DOHH2 (cell line): ENCODE results near the gene DGAT2L6.

Experiments
- H3F3A ChIP-seq: fragments of 200-600 bp; sonication (generic), shearing (Covaris generic); 2 replicates; pipeline ENCODE4 v1.6.0; 2016; ENCODE audit warnings: antibody characterized with exemption, mild to moderate bottlenecking; ENCODE audit not compliant: control insufficient read depth, insufficient read depth
- H3K27ac ChIP-seq: fragments of 200-600 bp; sonication (generic); 2 replicates; pipeline ENCODE4 v1.5.1; 2014; ENCODE audit warnings: low read depth, mild to moderate bottlenecking, low read length, moderate library complexity
- H3K27me3 ChIP-seq: fragments of 200-600 bp; sonication (generic); 2 replicates; pipeline ENCODE4 v1.6.1; 2014; ENCODE audit warnings: mild to moderate bottlenecking, low read length, mixed read lengths; ENCODE audit not compliant: control insufficient read depth
- H3K36me3 ChIP-seq: fragments of 200-600 bp; sonication (generic); 2 replicates; pipeline ENCODE4 v1.6.1; 2014; ENCODE audit warnings: mild to moderate bottlenecking, low read length, moderate library complexity, mixed read lengths; ENCODE audit not compliant: control insufficient read depth
- H3K4me1 ChIP-seq: fragments of 200-600 bp; sonication (generic); 2 replicates; pipeline ENCODE4 v1.6.1; 2014; ENCODE audit warnings: mild to moderate bottlenecking, low read length, mixed read lengths; ENCODE audit not compliant: control insufficient read depth
- H3K4me2 ChIP-seq: fragments of 200-600 bp; sonication (generic); 2 replicates; pipeline ENCODE4 v1.6.0; 2014; ENCODE audit warnings: mild to moderate bottlenecking, low read length, moderate library complexity
- H3K4me3 ChIP-seq: fragments of 200-600 bp; sonication (generic); 2 replicates; pipeline ENCODE4 v1.5.1; 2014; ENCODE audit warnings: mild to moderate bottlenecking, low read length, mixed read lengths
- H3K79me2 ChIP-seq: fragments of 200-600 bp; sonication (generic); 2 replicates; pipeline ENCODE4 v1.6.1; 2014; ENCODE audit warnings: mild to moderate bottlenecking, low read length, mixed read lengths; ENCODE audit not compliant: control insufficient read depth
- H3K9me2 ChIP-seq: fragments of 200-600 bp; sonication (generic); replicated peaks from 2 replicates; pipeline ENCODE4 v1.6.1; 2014; ENCODE audit warnings: mild to moderate bottlenecking, low read length, mixed read lengths; ENCODE audit not compliant: control insufficient read depth
- H3K9me3 ChIP-seq: fragments of 200-600 bp; sonication (generic); 2 replicates; pipeline ENCODE4 v1.6.1; 2014; ENCODE audit warnings: antibody characterized with exemption, low read length, mixed read lengths; ENCODE audit not compliant: control insufficient read depth, insufficient read depth
- H4K20me1 ChIP-seq: fragments of 200-600 bp; sonication (generic); 2 replicates; pipeline ENCODE4 v1.6.0; 2014; ENCODE audit warnings: low read depth, mild to moderate bottlenecking, antibody characterized with exemption, low read length, moderate library complexity; ENCODE audit not compliant: control insufficient read depth, insufficient read depth
- EZH2phosphoT487 ChIP-seq: fragments of 200-600 bp; sonication (generic); IDR thresholded peaks from 2 replicates; pipeline ENCODE4 v1.6.1; 2017; ENCODE audit warnings: borderline replicate concordance, mild to moderate bottlenecking, antibody characterized with exemption, low read length, moderate library complexity, mixed read lengths
- TF ChIP-seq, protein P1 (sequence below): fragments of 200-600 bp; sonication (generic); IDR thresholded peaks from one replicate; pipeline ENCODE4 v1.5.1; 2014; ENCODE audit warnings: antibody characterized with exemption, mild to moderate bottlenecking, low read depth, low read length; ENCODE audit not compliant: poor library complexity, severe bottlenecking

DGAT2L6 gene, protein sequence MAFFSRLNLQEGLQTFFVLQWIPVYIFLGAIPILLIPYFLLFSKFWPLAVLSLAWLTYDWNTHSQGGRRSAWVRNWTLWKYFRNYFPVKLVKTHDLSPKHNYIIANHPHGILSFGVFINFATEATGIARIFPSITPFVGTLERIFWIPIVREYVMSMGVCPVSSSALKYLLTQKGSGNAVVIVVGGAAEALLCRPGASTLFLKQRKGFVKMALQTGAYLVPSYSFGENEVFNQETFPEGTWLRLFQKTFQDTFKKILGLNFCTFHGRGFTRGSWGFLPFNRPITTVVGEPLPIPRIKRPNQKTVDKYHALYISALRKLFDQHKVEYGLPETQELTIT

DNA sequence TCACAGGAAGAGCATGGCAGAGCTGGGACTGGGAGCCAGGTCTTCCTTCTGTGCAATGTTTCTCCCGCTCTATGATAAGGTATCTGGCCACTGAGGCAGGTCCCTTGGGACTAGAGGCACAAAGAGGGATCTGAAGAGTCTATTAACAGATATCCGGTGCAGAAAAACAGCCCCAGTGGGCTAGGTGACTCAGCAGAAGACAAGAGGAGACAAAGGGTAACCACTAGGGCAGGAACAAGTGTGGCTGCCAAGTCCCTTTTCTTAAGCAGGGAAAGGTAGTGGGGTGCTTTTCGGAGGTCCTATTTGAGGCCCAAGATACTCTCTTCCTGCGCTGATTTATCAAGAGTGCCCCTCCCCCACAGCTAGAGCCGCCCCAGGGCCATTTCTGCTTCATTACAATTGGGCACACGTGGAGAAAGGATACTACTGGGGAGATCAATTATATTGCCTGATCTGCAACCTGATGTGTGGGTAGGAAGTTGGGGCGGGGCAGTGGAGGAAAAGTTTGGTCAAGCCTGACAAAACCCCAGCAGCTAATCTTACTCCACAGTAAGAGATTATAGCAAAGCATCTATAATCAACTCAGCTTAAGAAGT lies at the start of gene DGAT2L6:
DGAT2L6 (plus strand) TSS at position 546 of the 596 bp plus-strand sequence. CDS start 100 bp downstream, outside the sequence.
- no peaks in the 10 kb centered on the region for H3K79me2 ChIP-seq
- H3K27me3 ChIP-seq, result no peaks in the 10 kb centered on the region
- no peaks in the 10 kb centered on the region for H3F3A ChIP-seq
- H4K20me1 ChIP-seq, result no peaks in the 10 kb centered on the region
- H3K4me1 ChIP-seq, result peaks cover 22% of the 10 kb centered on the region
- no peaks in the 10 kb centered on the region for H3K9me3 ChIP-seq
- TF ChIP-seq, protein P1, sequence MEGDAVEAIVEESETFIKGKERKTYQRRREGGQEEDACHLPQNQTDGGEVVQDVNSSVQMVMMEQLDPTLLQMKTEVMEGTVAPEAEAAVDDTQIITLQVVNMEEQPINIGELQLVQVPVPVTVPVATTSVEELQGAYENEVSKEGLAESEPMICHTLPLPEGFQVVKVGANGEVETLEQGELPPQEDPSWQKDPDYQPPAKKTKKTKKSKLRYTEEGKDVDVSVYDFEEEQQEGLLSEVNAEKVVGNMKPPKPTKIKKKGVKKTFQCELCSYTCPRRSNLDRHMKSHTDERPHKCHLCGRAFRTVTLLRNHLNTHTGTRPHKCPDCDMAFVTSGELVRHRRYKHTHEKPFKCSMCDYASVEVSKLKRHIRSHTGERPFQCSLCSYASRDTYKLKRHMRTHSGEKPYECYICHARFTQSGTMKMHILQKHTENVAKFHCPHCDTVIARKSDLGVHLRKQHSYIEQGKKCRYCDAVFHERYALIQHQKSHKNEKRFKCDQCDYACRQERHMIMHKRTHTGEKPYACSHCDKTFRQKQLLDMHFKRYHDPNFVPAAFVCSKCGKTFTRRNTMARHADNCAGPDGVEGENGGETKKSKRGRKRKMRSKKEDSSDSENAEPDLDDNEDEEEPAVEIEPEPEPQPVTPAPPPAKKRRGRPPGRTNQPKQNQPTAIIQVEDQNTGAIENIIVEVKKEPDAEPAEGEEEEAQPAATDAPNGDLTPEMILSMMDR, result no peak
- TF ChIP-seq EZH2phosphoT487, result no peak
- no peak within 1 kb of the TSS for H3K27ac ChIP-seq
- peak within 1 kb of the TSS; percentile 61 for H3K4me2 ChIP-seq
- H3K9me2 ChIP-seq, result no peaks in the 10 kb centered on the region
- H3K36me3 ChIP-seq, result no peaks in the 10 kb centered on the region
- peak within 1 kb of the TSS; percentile 35 for H3K4me3 ChIP-seq

DNA sequence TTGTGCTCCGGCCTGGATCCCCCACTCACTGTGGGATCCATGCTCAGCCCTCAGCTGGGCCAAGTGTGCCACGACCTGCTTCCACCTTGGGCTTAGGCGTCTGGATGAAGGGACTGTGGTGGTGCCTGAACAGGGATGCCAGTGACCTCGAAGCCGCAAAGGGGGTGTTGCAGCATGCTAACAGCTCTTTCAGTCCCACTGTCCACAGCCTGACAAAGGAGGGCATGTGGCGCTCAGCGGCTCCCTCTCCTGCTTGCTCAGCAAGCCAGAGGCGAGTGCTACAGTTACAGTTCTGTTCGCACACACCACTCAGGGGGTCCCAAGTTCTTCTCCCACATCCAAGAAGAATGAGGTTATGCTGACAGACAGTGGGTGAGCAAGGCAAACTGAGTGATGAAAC lies 49.2 kb upstream of the DGAT2L6 start:
- no peaks in the 10 kb centered on the region for H3K79me2 ChIP-seq
- no peak overlapping the region for H3K27ac ChIP-seq
- H3K4me2 ChIP-seq, result no peak overlapping the region
- H3K9me3 ChIP-seq, result no peaks in the 10 kb centered on the region
- H4K20me1 ChIP-seq, result no peaks in the 10 kb centered on the region
- peaks cover 5% of the 10 kb centered on the region; the same call in 1 of the 2 replicates for H3F3A ChIP-seq
- peaks cover 8% of the 10 kb centered on the region for H3K4me1 ChIP-seq
- no peak overlapping the region for H3K4me3 ChIP-seq
- H3K9me2 ChIP-seq, result no peaks in the 10 kb centered on the region
- TF ChIP-seq, protein P1, result no peak
- no peak for TF ChIP-seq EZH2phosphoT487
- no peaks in the 10 kb centered on the region for H3K36me3 ChIP-seq
- H3K27me3 ChIP-seq, result no peaks in the 10 kb centered on the region

DNA sequence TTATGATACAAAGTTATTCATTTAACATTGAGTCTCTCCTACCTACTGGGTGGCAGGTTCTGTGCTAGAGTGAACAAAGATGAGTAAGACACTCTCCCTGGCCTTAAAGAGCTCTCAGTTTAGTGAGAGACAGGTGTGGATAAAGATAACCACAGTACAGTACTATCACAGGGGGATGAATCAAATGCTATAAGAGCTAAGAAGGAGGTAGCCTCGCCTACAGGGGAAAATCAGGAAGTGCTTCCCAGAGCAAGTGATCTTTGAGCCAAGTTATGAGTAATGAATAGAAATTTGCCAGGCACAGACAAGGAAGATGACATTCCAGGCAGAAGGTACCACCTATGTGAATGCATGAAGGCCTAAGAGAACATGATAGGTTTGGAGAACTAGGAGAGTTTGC lies 47.5 kb upstream of the DGAT2L6 start:
- Histone ChIP-seq H3K27me3 (no peaks in the 10 kb centered on the region), H3K4me1 (peaks cover 12% of the 10 kb centered on the region), H3K36me3 (peaks cover 7% of the 10 kb centered on the region), H3K4me3 (no peak overlapping the region), H3K79me2 (peaks cover 11% of the 10 kb centered on the region), H3K27ac (no peak overlapping the region), H3F3A (peaks cover 5% of the 10 kb centered on the region; the same call in 1 of the 2 replicates), H3K9me2 (no peaks in the 10 kb centered on the region), H3K9me3 (no peaks in the 10 kb centered on the region), H3K4me2 (no peak overlapping the region), H4K20me1 (no peaks in the 10 kb centered on the region)
- TF ChIP-seq EZH2phosphoT487, result no peak
- TF ChIP-seq, protein P1, result no peak
